ENCODE results near the gene KRTAP3-3. TPM values are rescaled to one million over a fixed set of nuclear protein-coding genes. Genes with fewer than 3 reads are reported as not detected.
A peak's percentile ranks its signal among the peaks of the same experiment; 100 is the strongest.

The KRTAP3-3 gene
- polyA plus RNA-seq, 1 experiment = not detected

- POLR2A ChIA-PET = no interaction called here
- no peaks in the 10 kb centered on the region for H3K27me3 ChIP-seq (ENCODE audit: control insufficient read depth, insufficient read depth, low read length)
- no peak for TF ChIP-seq CTCF (IDR thresholded peaks at IDR 0.05; ENCODE audit: insufficient read depth, low read depth, low read length)
- H3K4me3 ChIP-seq (ENCODE audit: low read depth, low read length) = no peak within 1 kb of the TSS
- H3K36me3 ChIP-seq (ENCODE audit: control insufficient read depth, insufficient read depth, low read length) = no peaks in the 10 kb centered on the region
- CTCF ChIA-PET = interaction anchor here (1.0 to 1.6 kb wide), 4 partner anchors 11 to 122 kb away, joined by 3 to 5 read pairs (median 4); partner anchors contain the start of genes KRTAP1-1 and KRTAP2-1
- no peak for DNase-seq (ENCODE audit: low read depth)
Measured at GRCh38 chr17:41029633-41030245, 35.8 kb upstream of the KRTAP3-3 start, which contains the start of gene KRTAP1-4. KRTAP1-4 (minus strand) TSS chr17:41030195; CDS start chr17:41030078, 117 bp downstream.

GRCh38 chr17:41026715-41027471 lies 32.9 kb upstream of the KRTAP3-3 start, which contains the start of gene KRTAP1-5:
KRTAP1-5 (minus strand) TSS chr17:41027208; CDS start chr17:41027155, 53 bp downstream.
- TF ChIP-seq CTCF (IDR thresholded peaks at IDR 0.05; ENCODE audit: insufficient read depth, low read depth, low read length) = no peak
- CTCF ChIA-PET = interaction anchor here (0.8 to 1.1 kb wide), 2 partner anchors 13 to 33 kb away, joined by 3 to 5 read pairs; partner anchors contain the start of gene KRTAP2-3
- POLR2A ChIA-PET = interaction anchor here (0.7 to 0.8 kb wide), 2 partner anchors 13 to 33 kb away, joined by 3 to 5 read pairs; partner anchors contain the start of gene KRTAP2-3
- H3K27me3 ChIP-seq (ENCODE audit: control insufficient read depth, insufficient read depth, low read length) = no peaks in the 10 kb centered on the region
- peak; percentile 90 for DNase-seq (ENCODE audit: low read depth)
- no peak within 1 kb of the TSS for H3K4me3 ChIP-seq (ENCODE audit: low read depth, low read length)
- no peaks in the 10 kb centered on the region for H3K36me3 ChIP-seq (ENCODE audit: control insufficient read depth, insufficient read depth, low read length)

- no peaks in the 10 kb centered on the region for H3K27me3 ChIP-seq (ENCODE audit: control insufficient read depth, insufficient read depth, low read length)
- ChIA-PET CTCF (interaction anchor here (0.9 to 2.0 kb wide), 6 partner anchors 11 to 298 kb away, joined by 3 to 7 read pairs (median 3); partner anchors contain the start of gene KRTAP2-3), POLR2A (interaction anchor here (0.5 to 0.6 kb wide), 4 partner anchors 28 to 573 kb away, joined by 3 to 18 read pairs (median 3); partner anchors contain the start of gene KRTAP2-3)
- no peak for TF ChIP-seq CTCF (IDR thresholded peaks at IDR 0.05; ENCODE audit: insufficient read depth, low read depth, low read length)
- H3K36me3 ChIP-seq (ENCODE audit: control insufficient read depth, insufficient read depth, low read length) = no peaks in the 10 kb centered on the region
- DNase-seq (ENCODE audit: low read depth) = no peak
- no peak overlapping the region for H3K4me3 ChIP-seq (ENCODE audit: low read depth, low read length)
Measured at GRCh38 chr17:41024697-41025096, 30.7 kb upstream of the KRTAP3-3 start.

GRCh38 chr17:41020336-41020735 lies 26.4 kb upstream of the KRTAP3-3 start:
- no peak for TF ChIP-seq CTCF (IDR thresholded peaks at IDR 0.05; ENCODE audit: insufficient read depth, low read depth, low read length)
- POLR2A ChIA-PET = no interaction called here
- CTCF ChIA-PET = no interaction called here
- Histone ChIP-seq H3K27me3 (ENCODE audit: control insufficient read depth, insufficient read depth, low read length) (no peaks in the 10 kb centered on the region), H3K36me3 (ENCODE audit: control insufficient read depth, insufficient read depth, low read length) (no peaks in the 10 kb centered on the region), H3K4me3 (ENCODE audit: low read depth, low read length) (no peak overlapping the region)
- DNase-seq (ENCODE audit: low read depth) = no peak

- no peak for DNase-seq (ENCODE audit: low read depth)
- Histone ChIP-seq H3K36me3 (ENCODE audit: control insufficient read depth, insufficient read depth, low read length) (no peaks in the 10 kb centered on the region), H3K27me3 (ENCODE audit: control insufficient read depth, insufficient read depth, low read length) (no peaks in the 10 kb centered on the region), H3K4me3 (ENCODE audit: low read depth, low read length) (no peak overlapping the region)
- ChIA-PET CTCF (interaction anchor here (0.8 kb wide), 1 partner anchor 477 kb away, joined by 3 read pairs; no protein-coding TSS in a partner anchor), POLR2A (interaction anchor here (0.6 kb wide), 1 partner anchor 266 kb away, joined by 5 read pairs; no protein-coding TSS in a partner anchor)
- TF ChIP-seq CTCF (IDR thresholded peaks at IDR 0.05; ENCODE audit: insufficient read depth, low read depth, low read length) = no peak
Measured at GRCh38 chr17:41019415-41019814, 25.5 kb upstream of the KRTAP3-3 start.

All from BJ (cell line).